ENCODE measurements around the gene FOXP1.

FOXP1 gene

DNA sequence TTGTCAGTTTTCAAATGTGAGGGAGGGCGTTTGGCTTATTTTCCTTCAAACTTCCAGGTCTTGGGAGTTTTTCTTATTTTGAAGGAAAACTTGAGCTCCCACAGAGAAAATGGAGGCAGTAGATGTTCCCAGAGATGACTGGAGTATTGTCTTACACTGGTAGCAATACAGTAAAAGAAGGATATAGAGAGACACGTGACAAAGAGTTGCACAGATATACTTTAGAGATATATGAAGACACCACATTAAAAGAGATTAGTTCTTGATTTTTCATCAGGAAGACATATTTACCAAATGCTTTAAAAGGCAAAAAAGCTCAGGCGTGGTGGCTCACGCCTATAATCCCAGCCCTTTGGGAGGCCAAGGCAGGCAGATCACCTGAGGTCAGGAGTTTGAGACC is 490.9 kb downstream of the FOXP1 start:
- H3K4me3 ChIP-seq (ENCODE audit: control insufficient read depth, low read depth, low read length): no peak overlapping the region
- TF ChIP-seq, protein P1, sequence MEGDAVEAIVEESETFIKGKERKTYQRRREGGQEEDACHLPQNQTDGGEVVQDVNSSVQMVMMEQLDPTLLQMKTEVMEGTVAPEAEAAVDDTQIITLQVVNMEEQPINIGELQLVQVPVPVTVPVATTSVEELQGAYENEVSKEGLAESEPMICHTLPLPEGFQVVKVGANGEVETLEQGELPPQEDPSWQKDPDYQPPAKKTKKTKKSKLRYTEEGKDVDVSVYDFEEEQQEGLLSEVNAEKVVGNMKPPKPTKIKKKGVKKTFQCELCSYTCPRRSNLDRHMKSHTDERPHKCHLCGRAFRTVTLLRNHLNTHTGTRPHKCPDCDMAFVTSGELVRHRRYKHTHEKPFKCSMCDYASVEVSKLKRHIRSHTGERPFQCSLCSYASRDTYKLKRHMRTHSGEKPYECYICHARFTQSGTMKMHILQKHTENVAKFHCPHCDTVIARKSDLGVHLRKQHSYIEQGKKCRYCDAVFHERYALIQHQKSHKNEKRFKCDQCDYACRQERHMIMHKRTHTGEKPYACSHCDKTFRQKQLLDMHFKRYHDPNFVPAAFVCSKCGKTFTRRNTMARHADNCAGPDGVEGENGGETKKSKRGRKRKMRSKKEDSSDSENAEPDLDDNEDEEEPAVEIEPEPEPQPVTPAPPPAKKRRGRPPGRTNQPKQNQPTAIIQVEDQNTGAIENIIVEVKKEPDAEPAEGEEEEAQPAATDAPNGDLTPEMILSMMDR (conservative IDR thresholded peaks at IDR 0.05; ENCODE audit: control insufficient read depth, insufficient read depth, low read depth, low read length): no peak
- DNase-seq (ENCODE audit: low read depth): no peak

DNA sequence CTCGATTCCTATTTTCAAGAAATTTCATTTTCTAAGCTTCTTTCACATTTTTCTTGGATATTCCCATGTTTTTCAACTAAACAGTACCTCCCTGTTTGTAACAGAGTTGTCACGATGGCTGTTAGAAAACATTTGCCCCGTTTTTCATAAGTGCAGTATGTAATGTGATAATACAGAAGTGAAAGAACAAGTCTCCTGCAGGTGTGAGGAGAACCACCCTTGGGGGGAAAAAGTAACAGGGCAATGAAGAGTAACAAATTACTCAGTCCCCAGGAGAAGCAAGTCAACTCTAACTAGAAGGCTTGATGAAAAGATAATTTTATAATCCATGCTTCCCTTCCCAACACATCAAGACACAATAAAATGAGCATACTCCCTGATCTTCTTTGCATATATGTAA is 493.3 kb downstream of the FOXP1 start:
- DNase-seq (ENCODE audit: low read depth): no peak
- TF ChIP-seq, protein P1 (conservative IDR thresholded peaks at IDR 0.05; ENCODE audit: control insufficient read depth, insufficient read depth, low read depth, low read length): no peak
- no peak overlapping the region for H3K4me3 ChIP-seq (ENCODE audit: control insufficient read depth, low read depth, low read length)

DNA sequence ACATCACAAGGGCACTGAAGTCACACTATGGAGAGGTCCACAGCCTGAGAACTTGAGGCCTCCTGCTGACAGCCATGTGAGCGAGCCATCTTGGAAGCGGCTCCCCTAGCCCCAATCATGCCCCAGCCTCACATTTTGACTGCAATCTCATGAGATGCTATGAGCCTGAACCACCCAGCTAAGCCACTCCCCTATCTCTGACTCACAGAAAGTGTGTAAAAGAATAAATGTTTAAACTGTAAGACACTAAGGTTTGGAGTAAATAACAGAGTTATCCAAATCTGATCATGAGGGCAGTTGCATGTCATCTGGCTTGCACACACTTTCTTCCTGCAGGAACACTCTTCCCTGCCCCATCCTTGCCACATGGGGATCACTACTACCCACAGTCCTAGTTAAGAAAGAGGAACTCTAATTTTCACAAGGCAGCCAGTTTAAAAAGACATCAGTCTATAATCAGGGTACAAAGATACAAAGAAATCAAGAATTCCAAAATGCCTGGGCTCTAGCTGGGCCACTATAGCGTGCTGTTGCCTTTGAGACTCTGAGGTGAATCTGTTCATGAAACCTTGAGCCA is 494.2 kb downstream of the FOXP1 start:
- DNase-seq (ENCODE audit: low read depth): peak; percentile 54
- H3K4me3 ChIP-seq (ENCODE audit: control insufficient read depth, low read depth, low read length): no peak overlapping the region
- TF ChIP-seq, protein P1 (conservative IDR thresholded peaks at IDR 0.05; ENCODE audit: control insufficient read depth, insufficient read depth, low read depth, low read length): no peak

DNA sequence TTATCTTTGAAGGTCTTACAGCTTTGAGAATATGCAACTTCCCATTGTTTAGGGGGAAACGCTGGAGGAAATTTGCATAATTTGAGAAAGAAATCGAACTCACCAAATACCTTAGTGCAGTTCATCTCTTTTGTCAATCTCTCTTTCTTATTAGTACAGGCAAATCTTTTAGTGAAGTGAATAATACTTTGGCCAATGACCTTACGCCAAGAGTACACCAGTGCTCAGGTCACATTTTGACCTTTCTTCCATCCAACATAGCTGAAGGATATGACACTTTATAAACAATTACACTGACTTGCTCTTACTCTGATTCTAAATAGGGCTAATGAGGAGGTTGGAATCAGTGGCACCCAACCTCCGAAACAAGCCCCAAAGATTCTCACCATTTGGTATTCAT is 494.8 kb downstream of the FOXP1 start:
- H3K4me3 ChIP-seq (ENCODE audit: control insufficient read depth, low read depth, low read length): no peak overlapping the region
- no peak for DNase-seq (ENCODE audit: low read depth)
- TF ChIP-seq, protein P1 (conservative IDR thresholded peaks at IDR 0.05; ENCODE audit: control insufficient read depth, insufficient read depth, low read depth, low read length): no peak

DNA sequence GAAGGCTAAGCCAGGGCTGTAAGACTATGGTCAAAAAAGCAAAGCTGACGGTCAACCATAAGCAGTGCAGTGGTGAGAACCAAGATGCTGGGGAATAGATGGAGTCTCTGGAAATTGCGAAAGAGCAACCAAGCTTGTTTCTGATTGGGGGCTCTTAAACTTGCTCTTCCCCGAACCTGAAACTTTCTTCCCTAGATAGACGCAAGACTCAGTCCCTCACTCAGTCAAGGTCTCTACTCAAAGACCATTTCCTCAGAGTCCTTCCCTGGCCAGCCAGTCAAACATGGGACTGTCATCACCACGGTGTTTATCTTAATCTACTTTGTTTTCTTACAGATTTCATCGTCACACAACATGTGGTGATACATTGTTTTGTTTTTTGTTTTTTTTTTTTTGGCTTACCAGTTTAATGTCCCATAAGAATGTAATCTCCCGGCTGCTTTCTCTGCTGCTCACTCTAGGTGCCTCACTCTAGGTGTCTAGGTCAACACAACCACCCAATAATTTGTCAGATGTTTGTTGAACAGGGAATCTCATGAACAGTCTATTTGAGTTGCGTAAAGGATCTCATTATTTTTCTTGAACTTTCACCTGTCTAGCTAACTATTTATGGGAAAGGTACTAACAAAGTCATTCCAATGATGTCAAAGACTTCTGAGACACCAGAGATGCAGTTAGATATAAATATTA is 495.4 kb downstream of the FOXP1 start:
- TF ChIP-seq, protein P1 (conservative IDR thresholded peaks at IDR 0.05; ENCODE audit: control insufficient read depth, insufficient read depth, low read depth, low read length): no peak
- H3K4me3 ChIP-seq (ENCODE audit: control insufficient read depth, low read depth, low read length): no peak overlapping the region
- no peak for DNase-seq (ENCODE audit: low read depth)

DNA sequence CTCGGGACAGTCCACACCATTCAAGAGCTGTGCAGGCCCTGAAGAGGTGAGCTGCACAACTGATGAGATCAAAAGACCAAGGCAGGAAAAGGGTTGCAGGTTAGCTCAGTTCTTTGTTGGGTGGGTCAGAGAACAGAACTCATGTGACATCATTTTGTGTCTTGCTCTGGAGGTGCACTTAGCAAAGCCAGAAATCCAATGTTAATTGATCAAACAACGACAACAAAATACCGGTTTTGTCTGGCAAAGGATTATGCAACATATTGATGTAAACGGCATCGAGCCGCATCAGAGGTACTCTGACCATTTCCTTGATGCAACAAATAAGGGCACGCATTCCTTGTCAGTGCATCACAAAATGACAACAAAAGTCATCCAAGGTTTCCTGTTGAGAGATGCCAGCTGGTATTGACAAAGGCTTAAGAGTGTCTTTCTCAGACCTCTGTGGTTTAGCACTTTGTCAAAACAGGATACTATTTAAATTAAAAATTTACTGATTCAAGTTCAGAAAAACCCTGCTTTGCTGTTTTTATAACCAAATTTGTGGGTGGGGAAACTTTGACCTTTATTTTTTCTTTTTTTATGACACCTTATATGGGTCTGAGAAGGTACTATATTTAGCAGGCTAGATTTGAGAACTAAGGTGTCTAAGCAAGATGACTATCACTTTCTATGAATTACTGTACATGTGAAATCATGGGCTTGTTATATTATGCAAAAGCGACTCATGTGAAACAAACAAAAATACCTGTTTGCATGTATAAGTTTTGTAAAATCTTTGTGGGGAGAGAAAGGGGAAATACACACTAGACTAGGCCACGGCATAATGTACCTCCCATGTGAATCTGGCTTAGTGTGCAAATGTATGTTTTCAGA is 496.1 kb downstream of the FOXP1 start:
- TF ChIP-seq, protein P1 (conservative IDR thresholded peaks at IDR 0.05; ENCODE audit: control insufficient read depth, insufficient read depth, low read depth, low read length): no peak
- DNase-seq (ENCODE audit: low read depth): peak; percentile 82
- no peak overlapping the region for H3K4me3 ChIP-seq (ENCODE audit: control insufficient read depth, low read depth, low read length)
